NCI-H748 treated with DMSO at 0.1 percent for 48 hours (cell line): ENCODE results near the gene UMOD.
"Not testable (repeated sequence)": the region's sequence is repeated elsewhere in the genome, so short reads cannot be mapped to it uniquely, and the experiment has no call there.

Source experiments
- DNase-seq: peaks from one replicate; lab custom pipeline; 2025; lab: John Stamatoyannopoulos, UW

The UMOD gene

GRCh38 chr16:20320592-20320991, 31.9 kb downstream of the UMOD start:
- no peak for DNase-seq

GRCh38 chr16:20320178-20320577, 32.3 kb downstream of the UMOD start:
- DNase-seq, result no peak

GRCh38 chr16:20319406-20319805, 33.1 kb downstream of the UMOD start:
- DNase-seq, result no peak

GRCh38 chr16:20318437-20318836, 34.1 kb downstream of the UMOD start:
- DNase-seq, result no peak

- no peak for DNase-seq
Measured at GRCh38 chr16:20318006-20318405, 34.5 kb downstream of the UMOD start.

- no peak for DNase-seq
Measured at GRCh38 chr16:20317117-20317516, 35.4 kb downstream of the UMOD start.

GRCh38 chr16:20316715-20317114, 35.8 kb downstream of the UMOD start:
- DNase-seq, result no peak

- DNase-seq, result no peak
Measured at GRCh38 chr16:20315764-20316163, 36.8 kb downstream of the UMOD start.

- DNase-seq, result no peak
Measured at GRCh38 chr16:20314575-20314974, 37.9 kb downstream of the UMOD start.

GRCh38 chr16:20313741-20314140, 38.8 kb downstream of the UMOD start:
- DNase-seq, result no peak

- not testable (repeated sequence) for DNase-seq
Measured at GRCh38 chr16:20312536-20313095, 39.9 kb downstream of the UMOD start.

GRCh38 chr16:20311548-20311947, 41.0 kb downstream of the UMOD start:
- no peak for DNase-seq

- no peak for DNase-seq
Measured at GRCh38 chr16:20310421-20311395, 41.8 kb downstream of the UMOD start.

- DNase-seq, result no peak
Measured at GRCh38 chr16:20309786-20310185, 42.7 kb downstream of the UMOD start.

- no peak for DNase-seq
Measured at GRCh38 chr16:20308801-20309590, 43.5 kb downstream of the UMOD start.

- no peak for DNase-seq
Measured at GRCh38 chr16:20308266-20308665, 44.2 kb downstream of the UMOD start.

GRCh38 chr16:20307791-20308190, 44.7 kb downstream of the UMOD start:
- DNase-seq, result no peak

GRCh38 chr16:20307240-20307671, 45.3 kb downstream of the UMOD start:
- no peak for DNase-seq

- no peak for DNase-seq
Measured at GRCh38 chr16:20306401-20306800, 46.1 kb downstream of the UMOD start.

GRCh38 chr16:20303012-20303411, 49.5 kb downstream of the UMOD start:
- DNase-seq, result no peak

- no peak for DNase-seq
Measured at GRCh38 chr16:20302389-20302788, 50.1 kb downstream of the UMOD start.

- no peak for DNase-seq
Measured at GRCh38 chr16:20301840-20302239, 50.7 kb downstream of the UMOD start.
